ENCODE data around the gene RBM33. TPM values are rescaled to one million over a fixed set of nuclear protein-coding genes. Genes with fewer than 3 reads are reported as not detected.

Gene RBM33
- total and polyA plus RNA-seq, 10 of the 15 experiments (the other 5 are each of a cell fraction or from before 2014, with no cell fraction given) = 4.7 to 67.2 (median 24.3) TPM

DNA sequence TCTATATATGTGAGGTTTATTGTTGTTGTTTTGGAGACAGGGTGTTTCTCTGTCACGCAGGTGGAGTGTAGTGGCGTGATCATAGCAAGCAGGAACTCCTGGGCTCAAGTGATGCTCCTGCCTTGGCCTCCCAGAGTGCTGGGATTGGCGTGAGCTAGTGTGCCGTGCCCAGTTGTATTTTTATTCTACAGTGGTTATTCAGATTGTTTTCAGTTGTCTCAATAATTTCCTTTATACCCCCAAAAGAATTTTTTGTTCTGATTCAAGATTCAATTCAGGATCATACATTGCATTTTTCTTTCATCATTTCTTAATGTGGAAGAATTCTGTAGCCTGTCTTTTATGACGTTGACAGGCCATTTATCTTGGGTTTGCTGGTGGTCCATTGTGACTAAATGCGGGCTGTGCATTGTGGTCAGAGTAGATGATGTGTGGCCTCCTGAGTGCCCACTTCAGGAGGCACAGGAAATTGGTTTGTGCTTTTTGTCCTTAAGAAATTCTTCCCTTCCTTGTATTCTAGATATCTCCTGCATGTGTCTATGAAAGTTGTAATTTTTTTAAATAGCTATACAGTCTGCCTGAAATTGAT lies 22.9 kb downstream of the RBM33 start:
- BruUV-seq (replicated peaks) = no TSS peak
- FAIRE-seq = no peak
- no peaks in the 10 kb centered on the region for H3K27me3 ChIP-seq (replicated peaks in 1 of 2; ENCODE audit: control insufficient read depth in 2 of 2, insufficient read depth in 2 of 2, low read length in 1 of 2)
- H4K20me1 ChIP-seq (ENCODE audit: control insufficient read depth, insufficient read depth) = peaks cover 6% of the 10 kb centered on the region; the same call in 1 of the 2 replicates
- ChIA-PET POLR2A (interaction anchor here (1.5 kb wide), 1 partner anchor 9 kb away, joined by 3 read pairs; no protein-coding TSS in a partner anchor), CTCF (interaction anchor here (1.9 kb wide), 1 partner anchor 69 kb away, joined by 10 read pairs; no protein-coding TSS in a partner anchor), RAD21 (ENCODE audit: unreplicated experiment) (no interaction called here), SMC1A (ENCODE audit: uncharacterized antibody, unreplicated experiment) (interaction anchor here (2.0 kb wide), 1 partner anchor 12 kb away, joined by 6 read pairs; no protein-coding TSS in a partner anchor)
- H3K4me1 ChIP-seq (ENCODE audit: control insufficient read depth, insufficient read depth, low read length) = peaks cover 3% of the 10 kb centered on the region; the same call in 1 of the 2 replicates
- WGBS (ENCODE audit: insufficient coverage, insufficient replicate concordance, low lambda C conversion rate, missing lambda C conversion rate) = 46% methylated on average over 6 of the region's 6 CpGs
- H3K9me3 ChIP-seq (replicated peaks; ENCODE audit: control insufficient read depth, insufficient read depth, low read length) = no peaks in the 10 kb centered on the region; the same call in 2 of the 3 replicates
- DNase-seq (ENCODE audit: low read depth, low spot score) = no peak
- intact Hi-C loops (cut with micrococcal nuclease; ENCODE audit: unreplicated experiment) = no loop called here
- in situ Hi-C loops (cut with MboI) = no loop called here
- H3K27ac ChIP-seq (ENCODE audit: control insufficient read depth, insufficient read depth) = no peak overlapping the region
- H3K4me3 ChIP-seq = no peak overlapping the region
- ATAC-seq = peak; percentile 66
- H3K79me2 ChIP-seq (ENCODE audit: control insufficient read depth, insufficient read depth, low read length) = peaks cover 85% of the 10 kb centered on the region
- no peak overlapping the region for H3K9ac ChIP-seq (ENCODE audit: control insufficient read depth, insufficient read depth, low read length)
- no peak overlapping the region for H3K4me2 ChIP-seq (ENCODE audit: control insufficient read depth, insufficient read depth)
- H3K36me3 ChIP-seq (ENCODE audit: control insufficient read depth in 2 of 2, insufficient read depth in 2 of 2, low read length in 1 of 2) = peaks cover 6 to 25% of the 10 kb centered on the region in 2 experiments
- TF ChIP-seq FOXK2 (IDR thresholded peaks at IDR 0.05) (no peak), RUNX3 (IDR thresholded peaks at IDR 0.05; ENCODE audit: low read length) (peak; percentile 33; the same call in 1 of the 2 replicates)
- H2AFZ ChIP-seq (ENCODE audit: control insufficient read depth, low read depth, low read length) = no peak overlapping the region

DNA sequence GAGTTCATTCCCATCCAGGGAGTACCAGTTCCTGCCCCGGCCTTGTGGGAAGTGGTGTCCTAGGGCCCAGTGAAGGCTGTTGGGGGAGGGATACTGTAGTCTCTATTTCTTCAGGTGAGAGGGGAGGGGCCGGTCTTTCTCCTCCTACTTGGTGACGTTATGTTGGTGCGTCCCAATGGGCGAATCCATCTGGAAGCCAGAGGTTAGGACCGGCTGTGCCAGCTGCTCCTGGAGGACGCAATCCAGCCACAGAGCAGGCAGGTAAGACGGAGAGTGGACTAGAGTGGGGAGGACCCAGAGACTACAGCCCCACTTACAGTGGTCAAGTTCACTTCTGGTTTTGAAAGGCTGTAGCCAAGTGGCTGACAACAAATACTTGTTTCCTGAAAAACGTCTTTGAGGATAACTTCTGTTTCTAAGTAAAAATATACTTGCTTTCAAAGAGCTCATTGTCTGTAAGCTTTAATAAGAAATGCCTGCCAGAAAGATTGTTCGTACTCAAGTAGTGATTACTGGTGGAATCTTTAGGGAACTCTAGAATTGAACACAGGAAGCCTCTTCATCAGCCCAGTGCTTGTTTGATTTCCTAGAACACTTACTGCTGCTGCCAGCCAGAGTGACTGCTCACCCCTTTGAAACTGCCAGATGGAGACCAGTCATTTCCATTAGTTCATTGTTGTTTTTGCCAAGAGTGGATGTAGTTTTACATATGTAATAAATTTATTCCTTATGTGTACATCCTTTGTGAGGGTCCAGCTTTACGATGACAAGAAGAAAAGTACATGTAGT lies 25.4 kb downstream of the RBM33 start:
- Histone ChIP-seq H2AFZ (ENCODE audit: control insufficient read depth, low read depth, low read length) (no peak overlapping the region), H4K20me1 (ENCODE audit: control insufficient read depth, insufficient read depth) (peaks cover 6% of the 10 kb centered on the region; the same call in 1 of the 2 replicates), H3K9ac (ENCODE audit: control insufficient read depth, insufficient read depth, low read length) (no peak overlapping the region), H3K4me2 (ENCODE audit: control insufficient read depth, insufficient read depth) (no peak overlapping the region), H3K27ac (ENCODE audit: control insufficient read depth, insufficient read depth) (no peak overlapping the region), H3K4me1 (ENCODE audit: control insufficient read depth, insufficient read depth, low read length) (no peaks in the 10 kb centered on the region; the same call in 1 of the 2 replicates), H3K4me3 (no peak overlapping the region), H3K27me3 (replicated peaks in 1 of 2; ENCODE audit: control insufficient read depth in 2 of 2, insufficient read depth in 2 of 2, low read length in 1 of 2) (no peaks in the 10 kb centered on the region), H3K36me3 (ENCODE audit: control insufficient read depth in 2 of 2, insufficient read depth in 2 of 2, low read length in 1 of 2) (peaks cover 7 to 34% of the 10 kb centered on the region in 2 experiments), H3K9me3 (replicated peaks; ENCODE audit: control insufficient read depth, insufficient read depth, low read length) (no peaks in the 10 kb centered on the region; the same call in 2 of the 3 replicates), H3K79me2 (ENCODE audit: control insufficient read depth, insufficient read depth, low read length) (peaks cover 65% of the 10 kb centered on the region)
- no TSS peak for BruUV-seq (replicated peaks)
- FAIRE-seq = no peak
- 88% methylated on average over 11 of the region's 11 CpGs for WGBS (ENCODE audit: insufficient coverage, insufficient replicate concordance, low lambda C conversion rate, missing lambda C conversion rate)
- intact Hi-C loops (cut with micrococcal nuclease; ENCODE audit: unreplicated experiment) (no loop called here), in situ Hi-C loops (cut with MboI) (no loop called here)
- DNase-seq (ENCODE audit: low read depth, low spot score) = no peak
- peak; percentile 27; the same call in 1 of the 3 replicates for ATAC-seq
- ChIA-PET SMC1A (ENCODE audit: uncharacterized antibody, unreplicated experiment) (interaction anchor here (0.7 to 1.5 kb wide), 4 partner anchors 9 to 97 kb away, joined by 3 to 4 read pairs (median 4); no protein-coding TSS in a partner anchor), CTCF (interaction anchor here (1.1 to 1.5 kb wide), 2 partner anchors 9 to 12 kb away, joined by 3 to 4 read pairs; no protein-coding TSS in a partner anchor), RAD21 (ENCODE audit: unreplicated experiment) (no interaction called here), POLR2A (interaction anchor here (0.8 kb wide), 1 partner anchor 15 kb away, joined by 3 read pairs; no protein-coding TSS in a partner anchor)
- TF ChIP-seq CREB1 (IDR thresholded peaks at IDR 0.05; ENCODE audit: low read depth) (no peak), PML (IDR thresholded peaks at IDR 0.05; ENCODE audit: low read length) (no peak), MTA3 (IDR thresholded peaks at IDR 0.05; ENCODE audit: borderline replicate concordance, low read length) (no peak), SMAD1 (IDR thresholded peaks at IDR 0.05; ENCODE audit: low read depth, partially characterized antibody) (no peak), POLR2AphosphoS2 (IDR thresholded peaks at IDR 0.05; ENCODE audit: low read depth, low read length) (no peak), HDAC6 (IDR thresholded peaks at IDR 0.05; ENCODE audit: unreplicated experiment) (no peak), FOXK2 (IDR thresholded peaks at IDR 0.05) (no peak)
- TF ChIP-seq, protein P1, sequence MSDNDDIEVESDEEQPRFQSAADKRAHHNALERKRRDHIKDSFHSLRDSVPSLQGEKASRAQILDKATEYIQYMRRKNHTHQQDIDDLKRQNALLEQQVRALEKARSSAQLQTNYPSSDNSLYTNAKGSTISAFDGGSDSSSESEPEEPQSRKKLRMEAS (IDR thresholded peaks at IDR 0.05; ENCODE audit: low read depth, low read length) = no peak
- TF ChIP-seq, protein P2, sequence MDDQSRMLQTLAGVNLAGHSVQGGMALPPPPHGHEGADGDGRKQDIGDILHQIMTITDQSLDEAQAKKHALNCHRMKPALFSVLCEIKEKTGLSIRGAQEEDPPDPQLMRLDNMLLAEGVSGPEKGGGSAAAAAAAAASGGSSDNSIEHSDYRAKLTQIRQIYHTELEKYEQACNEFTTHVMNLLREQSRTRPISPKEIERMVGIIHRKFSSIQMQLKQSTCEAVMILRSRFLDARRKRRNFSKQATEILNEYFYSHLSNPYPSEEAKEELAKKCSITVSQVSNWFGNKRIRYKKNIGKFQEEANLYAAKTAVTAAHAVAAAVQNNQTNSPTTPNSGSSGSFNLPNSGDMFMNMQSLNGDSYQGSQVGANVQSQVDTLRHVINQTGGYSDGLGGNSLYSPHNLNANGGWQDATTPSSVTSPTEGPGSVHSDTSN (IDR thresholded peaks at IDR 0.05; ENCODE audit: insufficient replicate concordance, low read depth, low read length) = no peak
- TF ChIP-seq, protein P3, sequence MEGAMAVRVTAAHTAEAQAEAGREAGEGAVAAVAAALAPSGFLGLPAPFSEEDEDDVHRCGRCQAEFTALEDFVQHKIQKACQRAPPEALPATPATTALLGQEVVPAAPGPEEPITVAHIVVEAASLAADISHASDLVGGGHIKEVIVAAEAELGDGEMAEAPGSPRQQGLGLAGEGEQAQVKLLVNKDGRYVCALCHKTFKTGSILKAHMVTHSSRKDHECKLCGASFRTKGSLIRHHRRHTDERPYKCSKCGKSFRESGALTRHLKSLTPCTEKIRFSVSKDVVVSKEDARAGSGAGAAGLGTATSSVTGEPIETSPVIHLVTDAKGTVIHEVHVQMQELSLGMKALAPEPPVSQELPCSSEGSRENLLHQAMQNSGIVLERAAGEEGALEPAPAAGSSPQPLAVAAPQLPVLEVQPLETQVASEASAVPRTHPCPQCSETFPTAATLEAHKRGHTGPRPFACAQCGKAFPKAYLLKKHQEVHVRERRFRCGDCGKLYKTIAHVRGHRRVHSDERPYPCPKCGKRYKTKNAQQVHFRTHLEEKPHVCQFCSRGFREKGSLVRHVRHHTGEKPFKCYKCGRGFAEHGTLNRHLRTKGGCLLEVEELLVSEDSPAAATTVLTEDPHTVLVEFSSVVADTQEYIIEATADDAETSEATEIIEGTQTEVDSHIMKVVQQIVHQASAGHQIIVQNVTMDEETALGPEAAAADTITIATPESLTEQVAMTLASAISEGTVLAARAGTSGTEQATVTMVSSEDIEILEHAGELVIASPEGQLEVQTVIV (IDR thresholded peaks at IDR 0.05; ENCODE audit: borderline replicate concordance, partially characterized antibody) = no peak
